H9 (cell line): ENCODE data around the gene DNAH1. TPM values are rescaled to one million over a fixed set of nuclear protein-coding genes. Genes with fewer than 3 reads are reported as not detected.

Experiments used
- DNase-seq: peaks from one replicate; pipeline ENCODE4 v3.0.0-alpha.2; 2017
- H2AFZ ChIP-seq: one replicate; pipeline ENCODE4 v1.6.1; 2013; ENCODE audit warnings: mild to moderate bottlenecking, low read length, control low read depth, moderate library complexity
- H2AK5ac ChIP-seq: 2 replicates; pipeline ENCODE4 v1.6.1; 2013; ENCODE audit warnings: low read length, control low read depth, mixed read lengths; ENCODE audit not compliant: insufficient read length
- H2BK120ac ChIP-seq: one replicate; pipeline ENCODE4 v1.6.1; 2013; ENCODE audit warnings: low read depth, mild to moderate bottlenecking, low read length, control low read depth, inconsistent platforms; ENCODE audit not compliant: poor library complexity, severe bottlenecking
- H2BK12ac ChIP-seq: 2 replicates; pipeline ENCODE4 v1.6.1; 2013; ENCODE audit warnings: low read length, control low read depth, mixed read lengths, low read depth; ENCODE audit not compliant: insufficient read length
- H2BK15ac ChIP-seq: 2 replicates; pipeline ENCODE4 v1.6.1; 2013; ENCODE audit warnings: low read depth, low read length, control low read depth
- H2BK20ac ChIP-seq: one replicate; pipeline ENCODE4 v1.6.1; 2013; ENCODE audit warnings: low read depth, mild to moderate bottlenecking, low read length, control low read depth, inconsistent platforms; ENCODE audit not compliant: poor library complexity, severe bottlenecking
- H2BK5ac ChIP-seq: 2 replicates; pipeline ENCODE4 v1.6.1; 2013; ENCODE audit warnings: low read length, control low read depth, mixed read lengths; ENCODE audit not compliant: insufficient read length
- H3K14ac ChIP-seq: 2 replicates; pipeline ENCODE4 v1.6.1; 2013; ENCODE audit warnings: low read length, control low read depth; ENCODE audit not compliant: insufficient read depth
- H3K18ac ChIP-seq: 2 replicates; pipeline ENCODE4 v1.6.1; 2013; ENCODE audit warnings: low read depth, mild to moderate bottlenecking, mixed read lengths, low read length, control low read depth; ENCODE audit not compliant: insufficient read length
- H3K23ac ChIP-seq: 2 replicates; pipeline ENCODE4 v1.6.1; 2013; ENCODE audit warnings: low read length, control low read depth, mixed read lengths, low read depth; ENCODE audit not compliant: insufficient read length
- H3K23me2 ChIP-seq: 2 replicates; pipeline ENCODE4 v1.6.1; 2013; ENCODE audit warnings: low read depth, mild to moderate bottlenecking, mixed read lengths, low read length, control low read depth; ENCODE audit not compliant: insufficient read length, poor library complexity, severe bottlenecking
- H3K27ac ChIP-seq: 2 replicates; pipeline ENCODE4 v1.5.1; 2013; ENCODE audit warnings: low read length, control low read depth, mixed read lengths, low read depth; ENCODE audit not compliant: insufficient read length
- H3K27me3 ChIP-seq: 2 replicates; pipeline ENCODE4 v1.6.1; 2013; ENCODE audit warnings: low read length, control low read depth, inconsistent platforms; ENCODE audit not compliant: insufficient read depth
- H3K4ac ChIP-seq: 2 replicates; pipeline ENCODE4 v1.6.1; 2013; ENCODE audit warnings: low read depth, mild to moderate bottlenecking, control low read depth, inconsistent platforms, low read length, moderate library complexity
- H3K4me1 ChIP-seq: 2 replicates; pipeline ENCODE4 v1.6.1; 2013; ENCODE audit warnings: low read length, control low read depth, inconsistent platforms; ENCODE audit not compliant: insufficient read depth
- H3K4me2 ChIP-seq: 2 replicates; pipeline ENCODE4 v1.6.1; 2013; ENCODE audit warnings: low read length, control low read depth, mixed read lengths; ENCODE audit not compliant: insufficient read length, insufficient read depth
- H3K56ac ChIP-seq: 2 replicates; pipeline ENCODE4 v1.6.1; 2013; ENCODE audit warnings: low read depth, mild to moderate bottlenecking, mixed read lengths, low read length, control low read depth; ENCODE audit not compliant: insufficient read length
- H3K79me1 ChIP-seq: 2 replicates; pipeline ENCODE4 v1.6.1; 2013; ENCODE audit warnings: low read depth, mild to moderate bottlenecking, moderate library complexity, low read length, control low read depth, inconsistent platforms; ENCODE audit not compliant: insufficient read depth, poor library complexity, severe bottlenecking
- H3K79me2 ChIP-seq: 2 replicates; pipeline ENCODE4 v1.6.1; 2013; ENCODE audit warnings: low read length, control low read depth, inconsistent platforms; ENCODE audit not compliant: insufficient read depth
- H3K9ac ChIP-seq: 2 replicates; pipeline ENCODE4 v1.6.1; 2013; ENCODE audit warnings: low read length, control low read depth, mixed read lengths; ENCODE audit not compliant: insufficient read length; ENCODE audit errors: extremely low read depth
- H3K9me3 ChIP-seq: one replicate; pipeline ENCODE4 v1.6.1; 2013; ENCODE audit warnings: low read depth, low read length, inconsistent platforms; ENCODE audit not compliant: control insufficient read depth
- H3T11ph ChIP-seq: one replicate; pipeline ENCODE4 v1.6.1; 2013; ENCODE audit warnings: mild to moderate bottlenecking, low read length, control low read depth, inconsistent platforms
- H4K20me1 ChIP-seq: one replicate; pipeline ENCODE4 v1.6.1; 2013; ENCODE audit not compliant: control insufficient read depth, insufficient read length, insufficient read depth
- H4K5ac ChIP-seq: 2 replicates; pipeline ENCODE4 v1.6.1; 2013; ENCODE audit warnings: low read depth, mild to moderate bottlenecking, mixed read lengths, low read length, control low read depth; ENCODE audit not compliant: insufficient read length
- H4K8ac ChIP-seq: replicated peaks from 2 replicates; pipeline ENCODE4 v1.6.1; 2013; ENCODE audit warnings: low read length, control low read depth, mixed read lengths, low read depth; ENCODE audit not compliant: insufficient read length
- H4K91ac ChIP-seq: 2 replicates; pipeline ENCODE4 v1.6.1; 2013; ENCODE audit warnings: low read depth, mild to moderate bottlenecking, moderate library complexity, mixed read lengths, low read length, control low read depth; ENCODE audit not compliant: insufficient read length
- H3K27ac Mint-ChIP-seq, 3 experiments: 2 replicates in 2 of 3; 3 replicates in 1 of 3; pipeline ENCODE4 v1.8.0; 2020 to 2021; ENCODE audit warnings: mixed read lengths in 3 of 3, mild to moderate bottlenecking in 1 of 3, moderate library complexity in 1 of 3
- H3K27me3 Mint-ChIP-seq: 2 replicates; pipeline ENCODE4 v1.8.0; 2021; ENCODE audit warnings: low read depth, mild to moderate bottlenecking, moderate library complexity, mixed read lengths
- H3K36me3 Mint-ChIP-seq, 3 experiments: 2 replicates in 2 of 3; 3 replicates in 1 of 3; pipeline ENCODE4 v1.8.0; 2020 to 2021; ENCODE audit warnings: low read depth in 3 of 3, mixed read lengths in 3 of 3; ENCODE audit not compliant: insufficient read depth in 1 of 3
- H3K4me1 Mint-ChIP-seq, 2 experiments: 2 replicates each; pipeline ENCODE4 v1.8.0; 2020; ENCODE audit warnings: mixed read lengths in 2 of 2
- H3K4me3 Mint-ChIP-seq, 2 experiments: 2 replicates in 1 of 2; 3 replicates in 1 of 2; pipeline ENCODE4 v1.8.0; 2020 to 2021; ENCODE audit warnings: mild to moderate bottlenecking in 2 of 2, mixed read lengths in 2 of 2, moderate library complexity in 1 of 2
- H3K9me3 Mint-ChIP-seq, 2 experiments: 2 replicates in 1 of 2; 3 replicates in 1 of 2; pipeline ENCODE4 v1.8.0; 2020; ENCODE audit warnings: mild to moderate bottlenecking in 2 of 2, mixed read lengths in 2 of 2, moderate library complexity in 1 of 2
- WGBS: extraction: QIAGEN DNeasy Blood & Tissue Kit; methylation state at CpG from one replicate; pipeline ENCODE4 v1.1.7; 2013; ENCODE audit warnings: missing lambda C conversion rate, low lambda C conversion rate, mixed read lengths; ENCODE audit not compliant: insufficient read length; ENCODE audit errors: extremely low coverage; 5-methylcytosine and 5-hydroxymethylcytosine counted together
- total RNA-seq: library from RNA; stranded (reverse); gene quantifications from 2 replicates; pipeline ENCODE4 v1.2.1, GENCODE V29; 2021
- TF ChIP-seq, protein P1 (sequence below): fragments of 200-600 bp; sonication (generic); conservative IDR thresholded peaks from 3 replicates; pipeline ENCODE4 v1.8.0; 2021; ENCODE audit warnings: antibody characterized with exemption, mild to moderate bottlenecking

Gene DNAH1
- total RNA-seq, 1 experiment from 2014 or later, result 2.0 TPM

DNA sequence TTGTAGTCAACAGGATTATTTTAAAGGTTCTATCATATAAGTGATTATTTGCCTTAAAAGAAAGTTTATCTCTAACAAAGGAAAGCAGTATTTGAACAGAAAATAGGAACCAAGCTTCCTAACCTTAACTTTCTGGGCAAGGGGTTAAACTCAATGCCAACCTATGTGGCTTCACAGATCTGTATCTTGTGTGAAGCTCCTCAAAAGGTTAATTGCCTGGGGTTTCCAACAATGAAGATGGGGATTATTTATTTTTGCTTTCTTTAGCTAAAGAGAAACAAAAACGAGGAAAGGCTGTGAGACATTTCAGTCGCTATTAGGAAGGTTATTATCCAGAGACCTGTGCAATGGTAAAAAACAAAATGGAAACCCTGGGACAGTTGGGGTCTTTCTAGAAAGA lies 36.5 kb upstream of the DNAH1 start:
- no CpG with 5 or more reads among the region's 2 CpGs for WGBS
- no peaks in the 10 kb centered on the region for H4K20me1 ChIP-seq
- no peaks in the 10 kb centered on the region for H3K9me3 ChIP-seq
- H3K27me3 ChIP-seq, result no peaks in the 10 kb centered on the region
- H2BK5ac ChIP-seq, result no peak overlapping the region
- H3K23me2 ChIP-seq, result peaks cover 10% of the 10 kb centered on the region
- no peak overlapping the region for H3K14ac ChIP-seq
- H3K27ac ChIP-seq, result no peak overlapping the region
- H3K18ac ChIP-seq, result no peak overlapping the region
- H3K4me1 ChIP-seq, result 0 out of 2 replicates have a peak, but pooled peaks cover 3% of the 10 kb centered on the region
- no peak for DNase-seq
- H3K79me1 ChIP-seq, result no peaks in the 10 kb centered on the region
- no peak overlapping the region for H2BK20ac ChIP-seq
- peak overlapping the region; percentile 92 to 99 for H3K4me3 Mint-ChIP-seq
- TF ChIP-seq, protein P1, sequence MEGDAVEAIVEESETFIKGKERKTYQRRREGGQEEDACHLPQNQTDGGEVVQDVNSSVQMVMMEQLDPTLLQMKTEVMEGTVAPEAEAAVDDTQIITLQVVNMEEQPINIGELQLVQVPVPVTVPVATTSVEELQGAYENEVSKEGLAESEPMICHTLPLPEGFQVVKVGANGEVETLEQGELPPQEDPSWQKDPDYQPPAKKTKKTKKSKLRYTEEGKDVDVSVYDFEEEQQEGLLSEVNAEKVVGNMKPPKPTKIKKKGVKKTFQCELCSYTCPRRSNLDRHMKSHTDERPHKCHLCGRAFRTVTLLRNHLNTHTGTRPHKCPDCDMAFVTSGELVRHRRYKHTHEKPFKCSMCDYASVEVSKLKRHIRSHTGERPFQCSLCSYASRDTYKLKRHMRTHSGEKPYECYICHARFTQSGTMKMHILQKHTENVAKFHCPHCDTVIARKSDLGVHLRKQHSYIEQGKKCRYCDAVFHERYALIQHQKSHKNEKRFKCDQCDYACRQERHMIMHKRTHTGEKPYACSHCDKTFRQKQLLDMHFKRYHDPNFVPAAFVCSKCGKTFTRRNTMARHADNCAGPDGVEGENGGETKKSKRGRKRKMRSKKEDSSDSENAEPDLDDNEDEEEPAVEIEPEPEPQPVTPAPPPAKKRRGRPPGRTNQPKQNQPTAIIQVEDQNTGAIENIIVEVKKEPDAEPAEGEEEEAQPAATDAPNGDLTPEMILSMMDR, result no peak
- no peak overlapping the region for H3K23ac ChIP-seq
- H3K9ac ChIP-seq, result no peak overlapping the region
- H2AK5ac ChIP-seq, result no peak overlapping the region
- no peak overlapping the region for H3K4me2 ChIP-seq
- no peak overlapping the region for H3T11ph ChIP-seq
- H4K8ac ChIP-seq, result no peak overlapping the region
- no peak overlapping the region for H2BK15ac ChIP-seq
- 0 out of 5 replicates have a peak, but pooled peaks cover 0 to 3% of the 10 kb centered on the region in 2 experiments for H3K9me3 Mint-ChIP-seq
- H4K5ac ChIP-seq, result no peak overlapping the region
- H3K27me3 Mint-ChIP-seq, result no peaks in the 10 kb centered on the region
- peaks cover 29% of the 10 kb centered on the region for H3K79me2 ChIP-seq
- peaks cover 7 to 20% (median 13%) of the 10 kb centered on the region in 3 experiments; a peak in 6 of 7 replicates for H3K36me3 Mint-ChIP-seq
- peaks cover 27 to 38% of the 10 kb centered on the region in 2 experiments for H3K4me1 Mint-ChIP-seq
- no peak overlapping the region for H3K4ac ChIP-seq
- H4K91ac ChIP-seq, result no peak overlapping the region
- no peak overlapping the region for H2BK12ac ChIP-seq
- H2AFZ ChIP-seq, result no peak overlapping the region
- H3K56ac ChIP-seq, result no peak overlapping the region
- no peak overlapping the region; a peak in 2 of 7 replicates for H3K27ac Mint-ChIP-seq
- H2BK120ac ChIP-seq, result peak overlapping the region; percentile 2
